GM12878 (cell line): Measurements from ENCODE around the gene TLCD5. TPM values are rescaled to one million over a fixed set of nuclear protein-coding genes. Genes with fewer than 3 reads are reported as not detected.
A peak's percentile ranks its signal among the peaks of the same experiment; 100 is the strongest.

Source experiments
- CHD1 ChIP-seq: IDR thresholded peaks from 2 replicates; pipeline ENCODE4 v1.6.1; 2012; ENCODE audit warnings: low read depth, low read length, improper control_type of control experiment
- FOS ChIP-seq: IDR thresholded peaks from 3 replicates; pipeline ENCODE4 v1.6.1; 2011; ENCODE audit warnings: borderline replicate concordance; ENCODE audit not compliant: insufficient read length; ENCODE audit errors: extremely low read depth
- MEF2A ChIP-seq: IDR thresholded peaks from 2 replicates; pipeline ENCODE4 v1.6.1; 2011; ENCODE audit warnings: low read depth, mild to moderate bottlenecking, low read length, moderate library complexity; ENCODE audit not compliant: insufficient read depth
- POLR2AphosphoS5 ChIP-seq: IDR thresholded peaks from 2 replicates; pipeline ENCODE4 v1.6.1; 2011; ENCODE audit warnings: mild to moderate bottlenecking, low read length, inconsistent platforms
- POU2F2 ChIP-seq: IDR thresholded peaks from 3 replicates; pipeline ENCODE4 v1.6.1; 2011; ENCODE audit warnings: low read depth, mild to moderate bottlenecking, low read length, borderline replicate concordance
- RELB ChIP-seq: fragments of 450-650 bp; IDR thresholded peaks from 2 replicates; pipeline ENCODE4 v1.6.1; 2017; ENCODE audit warnings: low read depth, mild to moderate bottlenecking, moderate library complexity
- SP1 ChIP-seq: IDR thresholded peaks from one replicate; pipeline ENCODE4 v1.6.1; 2011; ENCODE audit warnings: low read depth, low read length
- TBL1XR1 ChIP-seq: IDR thresholded peaks from 2 replicates; pipeline ENCODE4 v1.6.1; 2012; ENCODE audit warnings: low read depth, low read length, improper control_type of control experiment
- WRNIP1 ChIP-seq: IDR thresholded peaks from 2 replicates; pipeline ENCODE4 v1.6.1; 2011; ENCODE audit warnings: low read depth, low read length, improper control_type of control experiment, borderline replicate concordance
- ZNF592 ChIP-seq: fragments of 450-650 bp; IDR thresholded peaks from 2 replicates; pipeline ENCODE4 v1.6.1; 2017; ENCODE audit warnings: mild to moderate bottlenecking, moderate library complexity
- polyA plus RNA-seq, 11 experiments: library from polyadenylated mRNA; depleted of rRNA in 4 of 11; unstranded in 6 of 11; stranded (reverse) in 5 of 11; fragments of >200 nt; fragmentation: Nextera tagmentation in 4 of 11; fragmentation: Illumina TruSeq in 1 of 11; extraction: Ambion mirVana in 4 of 11; extraction: Trizol in 1 of 11; gene quantifications; 1 replicate in 1 of 11; 2 replicates in 10 of 11; pipeline versions ENCODE4 v1.2.1 to v1.2.3, GENCODE V29; 2011 to 2016; ENCODE audit warnings: inconsistent platforms in 2 of 11, missing spikeins in 2 of 11, low read depth in 1 of 11
- total RNA-seq, 4 experiments: library from RNA; depleted of rRNA in 3 of 4; stranded (reverse); fragments of >200 nt in 3 of 4; fragmentation: Illumina TruSeq in 1 of 4; extraction: Trizol in 1 of 4; gene quantifications; 2 replicates each; pipeline versions ENCODE4 v1.2.1 to v1.2.3, GENCODE V29; 2013 to 2021
- TF ChIP-seq, protein P1 (sequence below): fragments of 450-650 bp; IDR thresholded peaks from 2 replicates; pipeline ENCODE4 v1.6.1; 2017; ENCODE audit warnings: mild to moderate bottlenecking, moderate library complexity
- TF ChIP-seq, protein P2 (sequence below): fragments of 450-650 bp; IDR thresholded peaks from 2 replicates; pipeline ENCODE4 v1.6.1; 2016; ENCODE audit warnings: mild to moderate bottlenecking
- TF ChIP-seq, protein P3 (sequence below): fragments of 450-650 bp; IDR thresholded peaks from 2 replicates; pipeline ENCODE4 v1.6.1; 2016; ENCODE audit warnings: mild to moderate bottlenecking
- TF ChIP-seq, protein P4 (sequence below): IDR thresholded peaks from 2 replicates; pipeline ENCODE4 v1.6.1; 2011; ENCODE audit warnings: low read depth, low read length, improper control_type of control experiment, borderline replicate concordance

TLCD5 gene
- total and polyA plus RNA-seq, 10 of the 15 experiments (the other 5 are each of a cell fraction or from before 2014, with no cell fraction given), result 2.4 to 13.3 (median 3.2) TPM

GRCh38 chr11:120324932-120325810 lies at the start of gene TLCD5 (continued):
- TF ChIP-seq TBL1XR1, result no peak
- TF ChIP-seq POLR2AphosphoS5, result peak; percentile 44; the same call in 1 of the 2 replicates
- TF ChIP-seq SP1, result no peak
- no peak for TF ChIP-seq RELB
- no peak for TF ChIP-seq MEF2A
- TF ChIP-seq, protein P1, sequence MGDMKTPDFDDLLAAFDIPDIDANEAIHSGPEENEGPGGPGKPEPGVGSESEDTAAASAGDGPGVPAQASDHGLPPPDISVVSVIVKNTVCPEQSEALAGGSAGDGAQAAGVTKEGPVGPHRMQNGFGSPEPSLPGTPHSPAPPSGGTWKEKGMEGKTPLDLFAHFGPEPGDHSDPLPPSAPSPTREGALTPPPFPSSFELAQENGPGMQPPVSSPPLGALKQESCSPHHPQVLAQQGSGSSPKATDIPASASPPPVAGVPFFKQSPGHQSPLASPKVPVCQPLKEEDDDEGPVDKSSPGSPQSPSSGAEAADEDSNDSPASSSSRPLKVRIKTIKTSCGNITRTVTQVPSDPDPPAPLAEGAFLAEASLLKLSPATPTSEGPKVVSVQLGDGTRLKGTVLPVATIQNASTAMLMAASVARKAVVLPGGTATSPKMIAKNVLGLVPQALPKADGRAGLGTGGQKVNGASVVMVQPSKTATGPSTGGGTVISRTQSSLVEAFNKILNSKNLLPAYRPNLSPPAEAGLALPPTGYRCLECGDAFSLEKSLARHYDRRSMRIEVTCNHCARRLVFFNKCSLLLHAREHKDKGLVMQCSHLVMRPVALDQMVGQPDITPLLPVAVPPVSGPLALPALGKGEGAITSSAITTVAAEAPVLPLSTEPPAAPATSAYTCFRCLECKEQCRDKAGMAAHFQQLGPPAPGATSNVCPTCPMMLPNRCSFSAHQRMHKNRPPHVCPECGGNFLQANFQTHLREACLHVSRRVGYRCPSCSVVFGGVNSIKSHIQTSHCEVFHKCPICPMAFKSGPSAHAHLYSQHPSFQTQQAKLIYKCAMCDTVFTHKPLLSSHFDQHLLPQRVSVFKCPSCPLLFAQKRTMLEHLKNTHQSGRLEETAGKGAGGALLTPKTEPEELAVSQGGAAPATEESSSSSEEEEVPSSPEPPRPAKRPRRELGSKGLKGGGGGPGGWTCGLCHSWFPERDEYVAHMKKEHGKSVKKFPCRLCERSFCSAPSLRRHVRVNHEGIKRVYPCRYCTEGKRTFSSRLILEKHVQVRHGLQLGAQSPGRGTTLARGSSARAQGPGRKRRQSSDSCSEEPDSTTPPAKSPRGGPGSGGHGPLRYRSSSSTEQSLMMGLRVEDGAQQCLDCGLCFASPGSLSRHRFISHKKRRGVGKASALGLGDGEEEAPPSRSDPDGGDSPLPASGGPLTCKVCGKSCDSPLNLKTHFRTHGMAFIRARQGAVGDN, result peak; percentile 77; the same call in 1 of the 2 replicates
- no peak for TF ChIP-seq POU2F2
- TF ChIP-seq FOS, result no peak
- no peak for TF ChIP-seq CHD1
- TF ChIP-seq, protein P2, sequence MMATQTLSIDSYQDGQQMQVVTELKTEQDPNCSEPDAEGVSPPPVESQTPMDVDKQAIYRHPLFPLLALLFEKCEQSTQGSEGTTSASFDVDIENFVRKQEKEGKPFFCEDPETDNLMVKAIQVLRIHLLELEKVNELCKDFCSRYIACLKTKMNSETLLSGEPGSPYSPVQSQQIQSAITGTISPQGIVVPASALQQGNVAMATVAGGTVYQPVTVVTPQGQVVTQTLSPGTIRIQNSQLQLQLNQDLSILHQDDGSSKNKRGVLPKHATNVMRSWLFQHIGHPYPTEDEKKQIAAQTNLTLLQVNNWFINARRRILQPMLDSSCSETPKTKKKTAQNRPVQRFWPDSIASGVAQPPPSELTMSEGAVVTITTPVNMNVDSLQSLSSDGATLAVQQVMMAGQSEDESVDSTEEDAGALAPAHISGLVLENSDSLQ, result no peak
- TF ChIP-seq, protein P3, sequence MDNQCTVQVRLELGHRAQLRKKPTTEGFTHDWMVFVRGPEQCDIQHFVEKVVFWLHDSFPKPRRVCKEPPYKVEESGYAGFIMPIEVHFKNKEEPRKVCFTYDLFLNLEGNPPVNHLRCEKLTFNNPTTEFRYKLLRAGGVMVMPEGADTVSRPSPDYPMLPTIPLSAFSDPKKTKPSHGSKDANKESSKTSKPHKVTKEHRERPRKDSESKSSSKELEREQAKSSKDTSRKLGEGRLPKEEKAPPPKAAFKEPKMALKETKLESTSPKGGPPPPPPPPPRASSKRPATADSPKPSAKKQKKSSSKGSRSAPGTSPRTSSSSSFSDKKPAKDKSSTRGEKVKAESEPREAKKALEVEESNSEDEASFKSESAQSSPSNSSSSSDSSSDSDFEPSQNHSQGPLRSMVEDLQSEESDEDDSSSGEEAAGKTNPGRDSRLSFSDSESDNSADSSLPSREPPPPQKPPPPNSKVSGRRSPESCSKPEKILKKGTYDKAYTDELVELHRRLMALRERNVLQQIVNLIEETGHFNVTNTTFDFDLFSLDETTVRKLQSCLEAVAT, result no peak
- TF ChIP-seq, protein P4, sequence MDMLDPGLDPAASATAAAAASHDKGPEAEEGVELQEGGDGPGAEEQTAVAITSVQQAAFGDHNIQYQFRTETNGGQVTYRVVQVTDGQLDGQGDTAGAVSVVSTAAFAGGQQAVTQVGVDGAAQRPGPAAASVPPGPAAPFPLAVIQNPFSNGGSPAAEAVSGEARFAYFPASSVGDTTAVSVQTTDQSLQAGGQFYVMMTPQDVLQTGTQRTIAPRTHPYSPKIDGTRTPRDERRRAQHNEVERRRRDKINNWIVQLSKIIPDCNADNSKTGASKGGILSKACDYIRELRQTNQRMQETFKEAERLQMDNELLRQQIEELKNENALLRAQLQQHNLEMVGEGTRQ, result no peak
- no peak for TF ChIP-seq WRNIP1
- 0 out of 2 replicates have a peak, but pooled peaks have one; percentile 36 for TF ChIP-seq ZNF592
